ENCODE data around the gene TAF11L2.
"Not testable (repeated sequence)": the region's sequence is repeated elsewhere in the genome, so short reads cannot be mapped to it uniquely, and the experiment has no call there.

TAF11L2 gene

GRCh38 chr5:17477043-17477442, 21.0 kb upstream of the TAF11L2 start:
- no peak for TF ChIP-seq CTCF (conservative IDR thresholded peaks at IDR 0.05; ENCODE audit: low read depth, low read length)
- H3K4me3 ChIP-seq (ENCODE audit: low read depth, low read length) = no peak overlapping the region
- DNase-seq (ENCODE audit: low read depth) = no peak

GRCh38 chr5:17477573-17478265, 20.3 kb upstream of the TAF11L2 start:
- no peak for TF ChIP-seq CTCF (conservative IDR thresholded peaks at IDR 0.05; ENCODE audit: low read depth, low read length)
- H3K4me3 ChIP-seq (ENCODE audit: low read depth, low read length) = no peak overlapping the region
- DNase-seq (ENCODE audit: low read depth) = no peak

- TF ChIP-seq CTCF (conservative IDR thresholded peaks at IDR 0.05; ENCODE audit: low read depth, low read length) = no peak
- no peak for DNase-seq (ENCODE audit: low read depth)
- no peak overlapping the region for H3K4me3 ChIP-seq (ENCODE audit: low read depth, low read length)
Measured at GRCh38 chr5:17481378-17481777, 16.7 kb upstream of the TAF11L2 start.

- TF ChIP-seq CTCF (conservative IDR thresholded peaks at IDR 0.05; ENCODE audit: low read depth, low read length) = no peak
- no peak for DNase-seq (ENCODE audit: low read depth)
- no peak overlapping the region for H3K4me3 ChIP-seq (ENCODE audit: low read depth, low read length)
Measured at GRCh38 chr5:17482790-17483189, 15.2 kb upstream of the TAF11L2 start.

GRCh38 chr5:17486464-17487173, 11.4 kb upstream of the TAF11L2 start:
- H3K4me3 ChIP-seq (ENCODE audit: low read depth, low read length); DNase-seq (ENCODE audit: low read depth): not testable (repeated sequence)

- TF ChIP-seq CTCF (conservative IDR thresholded peaks at IDR 0.05; ENCODE audit: low read depth, low read length) = no peak
- no peak for DNase-seq (ENCODE audit: low read depth)
- H3K4me3 ChIP-seq (ENCODE audit: low read depth, low read length) = no peak overlapping the region
Measured at GRCh38 chr5:17487174-17487512, 10.9 kb upstream of the TAF11L2 start.

GRCh38 chr5:17491257-17491656, 6.8 kb upstream of the TAF11L2 start:
- not testable (repeated sequence) for H3K4me3 ChIP-seq (ENCODE audit: low read depth, low read length); DNase-seq (ENCODE audit: low read depth)

- no peak overlapping the region for H3K4me3 ChIP-seq (ENCODE audit: low read depth, low read length)
- DNase-seq (ENCODE audit: low read depth) = no peak
- TF ChIP-seq CTCF (conservative IDR thresholded peaks at IDR 0.05; ENCODE audit: low read depth, low read length) = no peak
Measured at GRCh38 chr5:17492770-17493169, 5.3 kb upstream of the TAF11L2 start.
